ENCODE measurements around the gene TMEM45B.
"Not testable (repeated sequence)": the region's sequence is repeated elsewhere in the genome, so short reads cannot be mapped to it uniquely, and the experiment has no call there.

Gene TMEM45B

GRCh38 chr11:129815596-129816461 lies at the start of gene TMEM45B:
Gene TMEM45B, plus strand, starts transcription at chr11:129815848. Its CDS starts 36,635 bp downstream, at chr11:129852483.
- DNase-seq, result peak; percentile 41

GRCh38 chr11:129766898-129767604 lies 48.6 kb upstream of the TMEM45B start:
- no peak for DNase-seq

- no peak for DNase-seq
These were observed 47.8 kb upstream of the TMEM45B start for GRCh38 chr11:129767827-129768226.

GRCh38 chr11:129768356-129768755 lies 47.3 kb upstream of the TMEM45B start:
- DNase-seq, result no peak

- no peak for DNase-seq
These were observed 46.6 kb upstream of the TMEM45B start for GRCh38 chr11:129769059-129769458.

- no peak for DNase-seq
These were observed 44.7 kb upstream of the TMEM45B start for GRCh38 chr11:129770993-129771392.

GRCh38 chr11:129771456-129771855 lies 44.2 kb upstream of the TMEM45B start:
- DNase-seq, result not testable (repeated sequence)

GRCh38 chr11:129778877-129779276 lies 36.8 kb upstream of the TMEM45B start:
- DNase-seq, result no peak

- DNase-seq, result no peak
These were observed 36.3 kb upstream of the TMEM45B start for GRCh38 chr11:129779342-129779741.

- no peak for DNase-seq
These were observed 30.1 kb upstream of the TMEM45B start for GRCh38 chr11:129785383-129786111.

- DNase-seq, result not testable (repeated sequence)
These were observed 29.6 kb upstream of the TMEM45B start for GRCh38 chr11:129786112-129786416.

- no peak for DNase-seq
These were observed 28.0 kb upstream of the TMEM45B start for GRCh38 chr11:129787532-129788155.

- no peak for DNase-seq
These were observed 27.4 kb upstream of the TMEM45B start for GRCh38 chr11:129788278-129788677.

- no peak for DNase-seq
These were observed 25.5 kb upstream of the TMEM45B start for GRCh38 chr11:129790106-129790505.

GRCh38 chr11:129791515-129791914 lies 24.1 kb upstream of the TMEM45B start:
- no peak for DNase-seq

- no peak for DNase-seq
These were observed 23.0 kb upstream of the TMEM45B start for GRCh38 chr11:129792663-129793062.

- no peak for DNase-seq
These were observed 20.6 kb upstream of the TMEM45B start for GRCh38 chr11:129795089-129795488.

- DNase-seq, result no peak
These were observed 17.4 kb upstream of the TMEM45B start for GRCh38 chr11:129798212-129798611.

- not testable (repeated sequence) for DNase-seq
These were observed 15.5 kb upstream of the TMEM45B start for GRCh38 chr11:129800162-129800561.

GRCh38 chr11:129800655-129801054 lies 15.0 kb upstream of the TMEM45B start:
- no peak for DNase-seq

GRCh38 chr11:129803533-129803932 lies 12.1 kb upstream of the TMEM45B start:
- DNase-seq, result no peak

- no peak for DNase-seq
These were observed 11.6 kb upstream of the TMEM45B start for GRCh38 chr11:129804012-129804411.

- DNase-seq, result not testable (repeated sequence)
These were observed 7.4 kb upstream of the TMEM45B start for GRCh38 chr11:129808241-129808640.
